Thoracic aorta (tissue), 2 donors: ENCODE results near the gene ALK. TPM values are rescaled to one million over a fixed set of nuclear protein-coding genes. Genes with fewer than 3 reads are reported as not detected.

Experiments
- ATAC-seq: fragments of 150-250 bp; one replicate; pipeline ENCODE4 v1.8.0; 2017; ENCODE audit warnings: low read depth; ENCODE audit not compliant: insufficient number of reproducible peaks, low FRiP score
- DNase-seq: peaks from one replicate; pipeline ENCODE4 v3.0.0-alpha.2; 2020; ENCODE audit warnings: low spot score
- H3K27ac ChIP-seq, 2 donors: fragments of 200-600 bp; sonication (generic); 1 replicate in 1 of 2; 2 replicates in 1 of 2; pipeline ENCODE4 v1.5.1; 2016; ENCODE audit warnings: mild to moderate bottlenecking in 2 of 2, moderate library complexity in 2 of 2
- H3K27me3 ChIP-seq: fragments of 200-600 bp; sonication (generic); replicated peaks from 2 replicates; pipeline ENCODE4 v1.6.0; 2016; ENCODE audit warnings: mild to moderate bottlenecking; ENCODE audit not compliant: insufficient read depth
- H3K36me3 ChIP-seq: fragments of 200-600 bp; sonication (generic); one replicate; pipeline ENCODE4 v1.5.1; 2016
- H3K4me1 ChIP-seq, 2 donors: fragments of 200-600 bp; sonication (generic); 1 replicate in 1 of 2; 2 replicates in 1 of 2; pipeline versions ENCODE4 v1.5.1 to v1.6.0; 2016; ENCODE audit warnings: low read depth in 2 of 2, mild to moderate bottlenecking in 1 of 2; ENCODE audit not compliant: control insufficient read depth in 1 of 2
- H3K4me3 ChIP-seq: fragments of 200-600 bp; sonication (generic); 2 replicates; pipeline ENCODE4 v1.5.1; 2016; ENCODE audit warnings: mild to moderate bottlenecking
- H3K9me3 ChIP-seq: fragments of 200-600 bp; sonication (generic); 2 replicates; pipeline ENCODE4 v1.5.1; 2016
- CTCF ChIP-seq: fragments of 200-600 bp; sonication (generic); IDR thresholded peaks from one replicate; pipeline ENCODE4 v1.5.1; 2019; ENCODE audit warnings: antibody characterized with exemption
- total RNA-seq, 2 donors: library from RNA; depleted of rRNA; stranded (reverse); fragments of >200 nt; gene quantifications; one replicate each; pipeline versions ENCODE4 v1.1.0 to v1.2.3, GENCODE V29; 2016

Gene ALK
- total RNA-seq, 2 donors from 2014 or later, result 2.0 TPM; not detected in 1

GRCh38 chr2:29309090-29310029, 612.0 kb downstream of the ALK start:
- no peaks in the 10 kb centered on the region for H3K36me3 ChIP-seq
- H3K27ac ChIP-seq, result no peak overlapping the region
- no peak overlapping the region for H3K4me3 ChIP-seq
- no peaks in the 10 kb centered on the region for H3K9me3 ChIP-seq
- H3K27me3 ChIP-seq, result no peaks in the 10 kb centered on the region
- DNase-seq, result no peak
- no peak for ATAC-seq
- no peaks in the 10 kb centered on the region for H3K4me1 ChIP-seq
- TF ChIP-seq CTCF, result peak; percentile 38

GRCh38 chr2:29308366-29308765, 613.0 kb downstream of the ALK start:
- Histone ChIP-seq H3K9me3 (no peaks in the 10 kb centered on the region), H3K36me3 (no peaks in the 10 kb centered on the region), H3K27me3 (no peaks in the 10 kb centered on the region), H3K27ac (no peak overlapping the region), H3K4me1 (no peaks in the 10 kb centered on the region), H3K4me3 (no peak overlapping the region)
- no peak for DNase-seq
- ATAC-seq, result no peak
- TF ChIP-seq CTCF, result no peak

GRCh38 chr2:29307519-29307918, 613.9 kb downstream of the ALK start:
- Histone ChIP-seq H3K36me3 (no peaks in the 10 kb centered on the region), H3K4me3 (no peak overlapping the region), H3K27ac (no peak overlapping the region), H3K4me1 (no peaks in the 10 kb centered on the region), H3K9me3 (no peaks in the 10 kb centered on the region), H3K27me3 (no peaks in the 10 kb centered on the region)
- no peak for ATAC-seq
- TF ChIP-seq CTCF, result no peak
- no peak for DNase-seq

GRCh38 chr2:29305762-29306161, 615.6 kb downstream of the ALK start:
- H3K9me3 ChIP-seq, result no peaks in the 10 kb centered on the region
- no peak overlapping the region for H3K4me3 ChIP-seq
- DNase-seq (no peak), ATAC-seq (no peak)
- no peak for TF ChIP-seq CTCF
- H3K36me3 ChIP-seq, result no peaks in the 10 kb centered on the region
- H3K27ac ChIP-seq, result no peak overlapping the region
- no peaks in the 10 kb centered on the region for H3K27me3 ChIP-seq
- H3K4me1 ChIP-seq, result no peaks in the 10 kb centered on the region

- H3K4me3 ChIP-seq, result no peak overlapping the region
- H3K27me3 ChIP-seq, result no peaks in the 10 kb centered on the region
- no peaks in the 10 kb centered on the region for H3K9me3 ChIP-seq
- no peaks in the 10 kb centered on the region for H3K36me3 ChIP-seq
- ATAC-seq (no peak), DNase-seq (no peak)
- TF ChIP-seq CTCF, result no peak
- no peaks in the 10 kb centered on the region for H3K4me1 ChIP-seq
- no peak overlapping the region for H3K27ac ChIP-seq
Observed at GRCh38 chr2:29304399-29305060, 616.9 kb downstream of the ALK start.
